GM23338 (cell line): Measurements from ENCODE around the gene GNMT. TPM values are rescaled to one million over a fixed set of nuclear protein-coding genes. Genes with fewer than 3 reads are reported as not detected.

ENCODE experiments used
- ATAC-seq: fragments of 200-7000 bp; cut with Tn5 transposase; 3 replicates; pipeline ENCODE4 v1.9.1; 2020
- DNase-seq: peaks from one replicate; pipeline ENCODE4 v3.0.0-alpha.2; 2015; ENCODE audit warnings: low spot score
- H2AFZ ChIP-seq: fragments of 200-600 bp; sonication (generic); 2 replicates; pipeline ENCODE4 v1.8.0; 2016; ENCODE audit warnings: antibody characterized with exemption, mild to moderate bottlenecking, moderate library complexity
- H3F3A ChIP-seq: fragments of 200-600 bp; sonication (generic); replicated peaks from 2 replicates; pipeline ENCODE4 v1.8.0; 2017; ENCODE audit warnings: antibody characterized with exemption, mixed run types, low read depth
- H3K27ac ChIP-seq: fragments of 200-600 bp; sonication (generic); 2 replicates; pipeline ENCODE4 v1.6.1; 2016; ENCODE audit warnings: low read depth
- H3K27me3 ChIP-seq: fragments of 200-600 bp; sonication (generic); 2 replicates; pipeline ENCODE4 v1.8.0; 2016; ENCODE audit warnings: mild to moderate bottlenecking, mixed run types, moderate library complexity; ENCODE audit not compliant: insufficient read depth
- H3K36me3 ChIP-seq: fragments of 200-600 bp; sonication (generic); 2 replicates; pipeline ENCODE4 v1.8.0; 2016; ENCODE audit warnings: mild to moderate bottlenecking; ENCODE audit not compliant: insufficient read depth
- H3K4me1 ChIP-seq: fragments of 200-600 bp; sonication (generic); 2 replicates; pipeline ENCODE4 v1.8.0; 2016; ENCODE audit warnings: mild to moderate bottlenecking, moderate library complexity; ENCODE audit not compliant: insufficient read depth
- H3K4me2 ChIP-seq: fragments of 200-600 bp; sonication (generic); 2 replicates; pipeline ENCODE4 v1.7.1; 2017; ENCODE audit warnings: mixed run types
- H3K4me3 ChIP-seq: fragments of 200-600 bp; sonication (generic); 2 replicates; pipeline ENCODE4 v1.6.1; 2016; ENCODE audit warnings: mixed run types
- H3K79me2 ChIP-seq: fragments of 200-600 bp; sonication (generic); replicated peaks from 2 replicates; pipeline ENCODE4 v1.8.0; 2017; ENCODE audit warnings: mild to moderate bottlenecking; ENCODE audit not compliant: insufficient read depth
- H3K9me2 ChIP-seq: fragments of 200-600 bp; sonication (generic); 2 replicates; pipeline ENCODE4 v1.8.0; 2017; ENCODE audit not compliant: insufficient read depth
- H4K20me1 ChIP-seq: fragments of 200-600 bp; sonication (generic); replicated peaks from 2 replicates; pipeline ENCODE4 v1.8.0; 2017; ENCODE audit warnings: mild to moderate bottlenecking; ENCODE audit not compliant: insufficient read depth
- H3K27ac Mint-ChIP-seq: 2 replicates; pipeline ENCODE4 v1.8.0; 2020; ENCODE audit warnings: inconsistent platforms, mild to moderate bottlenecking, moderate library complexity, mixed read lengths
- H3K27me3 Mint-ChIP-seq: 3 replicates; pipeline ENCODE4 v1.8.0; 2022; ENCODE audit warnings: low read depth, mild to moderate bottlenecking, moderate library complexity, mixed read lengths, inconsistent platforms; ENCODE audit not compliant: insufficient read depth, poor library complexity
- H3K36me3 Mint-ChIP-seq: 3 replicates; pipeline ENCODE4 v1.8.0; 2021; ENCODE audit warnings: low read depth, mild to moderate bottlenecking, inconsistent platforms, moderate library complexity, mixed read lengths
- H3K4me1 Mint-ChIP-seq: 3 replicates; pipeline ENCODE4 v1.8.0; 2020; ENCODE audit warnings: mild to moderate bottlenecking, inconsistent platforms, mixed read lengths
- H3K4me3 Mint-ChIP-seq: 3 replicates; pipeline ENCODE4 v1.8.0; 2021; ENCODE audit warnings: moderate library complexity, mild to moderate bottlenecking, inconsistent platforms, mixed read lengths
- H3K9me3 Mint-ChIP-seq: 3 replicates; pipeline ENCODE4 v1.8.0; 2020; ENCODE audit warnings: moderate library complexity, mild to moderate bottlenecking, inconsistent platforms, mixed read lengths
- CREB1 ChIP-seq: fragments of 250-450 bp; sonication (Bioruptor Pico); IDR thresholded peaks from 2 replicates; pipeline ENCODE4 v1.5.0; 2020; ENCODE audit warnings: low read depth, mild to moderate bottlenecking, moderate library complexity
- CTCF ChIP-seq, 2 experiments: fragments of 200-600 bp in 1 of 2; sonication (generic) in 1 of 2; conservative IDR thresholded peaks; 2 replicates each; pipeline versions ENCODE4 v1.5.1 to v1.6.1; 2016 to 2017; ENCODE audit warnings: antibody characterized with exemption in 2 of 2, low read depth in 2 of 2, mild to moderate bottlenecking in 2 of 2, moderate library complexity in 1 of 2
- ETS1 ChIP-seq: IDR thresholded peaks from 2 replicates; pipeline ENCODE4 v1.6.1; 2016; ENCODE audit warnings: antibody characterized with exemption
- EZH2 ChIP-seq: fragments of 200-600 bp; sonication (generic); IDR thresholded peaks from one replicate; pipeline ENCODE4 v1.8.0; 2017; ENCODE audit warnings: antibody characterized with exemption, mild to moderate bottlenecking, low read depth; ENCODE audit not compliant: unreplicated experiment
- EZH2phosphoT487 ChIP-seq: fragments of 200-600 bp; sonication (generic); IDR thresholded peaks from one replicate; pipeline ENCODE4 v1.8.1; 2018; ENCODE audit warnings: antibody characterized with exemption; ENCODE audit not compliant: unreplicated experiment
- JUNB ChIP-seq: IDR thresholded peaks from one replicate; pipeline ENCODE4 v1.6.1; 2016; ENCODE audit warnings: antibody characterized with exemption; ENCODE audit not compliant: unreplicated experiment
- NANOG ChIP-seq: IDR thresholded peaks from 2 replicates; pipeline ENCODE4 v1.6.1; 2016; ENCODE audit warnings: antibody characterized with exemption, borderline replicate concordance
- POLR2AphosphoS5 ChIP-seq: IDR thresholded peaks from 2 replicates; pipeline ENCODE4 v1.6.1; 2016; ENCODE audit warnings: antibody characterized with exemption, low read depth
- REST ChIP-seq: IDR thresholded peaks from one replicate; pipeline ENCODE4 v1.6.1; 2018; ENCODE audit warnings: antibody characterized with exemption; ENCODE audit not compliant: unreplicated experiment
- STAT1 ChIP-seq: IDR thresholded peaks from one replicate; pipeline ENCODE4 v1.6.1; 2016; ENCODE audit warnings: antibody characterized with exemption; ENCODE audit not compliant: unreplicated experiment
- ZNF114 ChIP-seq: fragments of 250-450 bp; sonication (Bioruptor Pico); IDR thresholded peaks from 2 replicates; pipeline ENCODE4 v1.5.0; 2020; ENCODE audit warnings: mild to moderate bottlenecking, moderate library complexity
- ZNF331 ChIP-seq: fragments of 250-450 bp; sonication (Bioruptor Pico); IDR thresholded peaks from 2 replicates; pipeline ENCODE4 v1.5.0; 2020; ENCODE audit warnings: low read depth, mild to moderate bottlenecking, moderate library complexity
- ZNF462 ChIP-seq: fragments of 250-450 bp; sonication (Bioruptor Pico); IDR thresholded peaks from 2 replicates; pipeline ENCODE4 v1.5.0; 2020; ENCODE audit warnings: mild to moderate bottlenecking, moderate library complexity
- polyA plus RNA-seq: library from polyadenylated mRNA; unstranded; fragments of >200 nt; fragmentation: Nextera tagmentation; extraction: Ambion mirVana; gene quantifications from 2 replicates; pipeline ENCODE4 v1.2.1, GENCODE V29; 2016
- total RNA-seq: library from RNA; depleted of rRNA; stranded (reverse); fragments of >200 nt; shearing (Covaris generic); gene quantifications from 2 replicates; pipeline ENCODE4 v1.2.3, GENCODE V29; 2014

Gene GNMT
- total and polyA plus RNA-seq, 2 experiments from 2014 or later: 0.52 TPM; not detected in 1

- DNase-seq (no peak), ATAC-seq (no peak)
- Histone ChIP-seq H3K4me3 (no peak overlapping the region), H3K27ac (peak overlapping the region; percentile 55), H3K4me2 (0 out of 2 replicates have a peak overlapping the region, but pooled peaks have one; percentile 26), H3K27me3 (no peaks in the 10 kb centered on the region), H3K79me2 (peaks cover 55% of the 10 kb centered on the region), H3K36me3 (peaks cover 32% of the 10 kb centered on the region), H3K9me2 (no peaks in the 10 kb centered on the region), H2AFZ (no peak overlapping the region), H3K4me1 (peaks cover 17% of the 10 kb centered on the region), H3F3A (peaks cover 38% of the 10 kb centered on the region), H4K20me1 (peaks cover 22% of the 10 kb centered on the region)
- TF ChIP-seq POLR2AphosphoS5: no peak
- TF ChIP-seq EZH2phosphoT487: no peak
- TF ChIP-seq CTCF (conservative IDR thresholded peaks at IDR 0.05; ENCODE audit: low read depth in 2 of 2): no peak
- no peak for TF ChIP-seq CREB1 (CRISPR knock-in tag)
- no peak for TF ChIP-seq STAT1
- no peak for TF ChIP-seq NANOG
- no peak for TF ChIP-seq EZH2
- TF ChIP-seq REST: no peak
- no peak for TF ChIP-seq ZNF331 (CRISPR knock-in tag)
- TF ChIP-seq ETS1: no peak
- TF ChIP-seq ZNF462 (CRISPR knock-in tag): no peak
- no peak for TF ChIP-seq ZNF114 (CRISPR knock-in tag)
- no peak for TF ChIP-seq JUNB
- Mint-ChIP-seq H3K27ac (peak overlapping the region; percentile 5; the same call in 1 of the 2 replicates), H3K36me3 (peaks cover 64% of the 10 kb centered on the region), H3K9me3 (no peaks in the 10 kb centered on the region; the same call in 2 of the 3 replicates), H3K4me1 (peaks cover 23% of the 10 kb centered on the region), H3K27me3 (peaks cover 19% of the 10 kb centered on the region), H3K4me3 (peak overlapping the region; percentile 3; the same call in 2 of the 3 replicates)
These were observed 28.1 kb upstream of the GNMT start for GRCh38 chr6:42932412-42932811.
